OCI-LY1 (cell line): ENCODE data around the gene GANAB.

Experiments
- H2AFZ ChIP-seq: fragments of 200-600 bp; sonication (generic), shearing (Covaris generic); 2 replicates; pipeline ENCODE4 v1.6.0; 2014; ENCODE audit warnings: antibody characterized with exemption, mild to moderate bottlenecking, low read length
- H3F3A ChIP-seq: fragments of 200-600 bp; sonication (generic), shearing (Covaris generic); 2 replicates; pipeline ENCODE4 v1.6.0; 2014; ENCODE audit warnings: mild to moderate bottlenecking, antibody characterized with exemption, low read length, moderate library complexity; ENCODE audit not compliant: insufficient read depth
- H3K27ac ChIP-seq: fragments of 200-600 bp; sonication (generic); 2 replicates; pipeline ENCODE4 v1.5.1; 2014; ENCODE audit warnings: low read length, mixed run types, mild to moderate bottlenecking, low read depth; ENCODE audit not compliant: poor library complexity, severe bottlenecking
- H3K27me3 ChIP-seq: fragments of 200-600 bp; sonication (generic); 2 replicates; pipeline ENCODE4 v1.6.0; 2014; ENCODE audit warnings: antibody characterized with exemption, mild to moderate bottlenecking, low read length, moderate library complexity; ENCODE audit not compliant: insufficient read depth
- H3K36me3 ChIP-seq: fragments of 200-600 bp; sonication (generic); 2 replicates; pipeline ENCODE4 v1.6.1; 2014; ENCODE audit warnings: mild to moderate bottlenecking, antibody characterized with exemption, low read length, moderate library complexity, mixed read lengths; ENCODE audit not compliant: insufficient read depth
- H3K4me1 ChIP-seq: fragments of 200-600 bp; sonication (generic); 2 replicates; pipeline ENCODE4 v1.5.1; 2014; ENCODE audit warnings: mild to moderate bottlenecking, low read length, moderate library complexity; ENCODE audit not compliant: insufficient read depth, severe bottlenecking
- H3K4me2 ChIP-seq: fragments of 200-600 bp; sonication (generic), shearing (Covaris generic); 2 replicates; pipeline ENCODE4 v1.6.1; 2014; ENCODE audit warnings: low read length
- H3K4me3 ChIP-seq: fragments of 200-600 bp; sonication (generic); 2 replicates; pipeline ENCODE4 v1.5.1; 2014; ENCODE audit warnings: low read length, low read depth, mild to moderate bottlenecking, mixed read lengths; ENCODE audit not compliant: poor library complexity, severe bottlenecking
- H3K79me2 ChIP-seq: fragments of 200-600 bp; shearing (Covaris generic); 2 replicates; pipeline ENCODE4 v1.6.1; 2016; ENCODE audit warnings: mixed run types, low read length, mixed read lengths; ENCODE audit not compliant: insufficient read depth
- H3K9ac ChIP-seq: fragments of 200-600 bp; sonication (generic), shearing (Covaris generic); 2 replicates; pipeline ENCODE4 v1.6.1; 2014; ENCODE audit warnings: mild to moderate bottlenecking, low read length, mixed read lengths
- H3K9me2 ChIP-seq: fragments of 200-600 bp; sonication (generic), shearing (Covaris generic); 2 replicates; pipeline ENCODE4 v1.6.1; 2014; ENCODE audit warnings: low read depth, mild to moderate bottlenecking, low read length, mixed read lengths
- H3K9me3 ChIP-seq: fragments of 200-600 bp; shearing (Covaris generic); 2 replicates; pipeline ENCODE4 v1.6.1; 2014; ENCODE audit warnings: low read length, mixed read lengths
- H4K20me1 ChIP-seq: fragments of 200-600 bp; sonication (generic), shearing (Covaris generic); 2 replicates; pipeline ENCODE4 v1.6.0; 2016; ENCODE audit warnings: mild to moderate bottlenecking, low read length; ENCODE audit not compliant: insufficient read depth
- CTCF ChIP-seq: fragments of 200-600 bp; sonication (generic), shearing (Covaris generic); IDR thresholded peaks from 2 replicates; pipeline ENCODE4 v1.5.1; 2017; ENCODE audit warnings: mild to moderate bottlenecking, antibody characterized with exemption, low read length, moderate library complexity, mixed read lengths
- EZH2 ChIP-seq: fragments of 200-600 bp; sonication (generic), shearing (Covaris generic); IDR thresholded peaks from 2 replicates; pipeline ENCODE4 v1.8.0; 2017; ENCODE audit warnings: borderline replicate concordance, mixed run types, mild to moderate bottlenecking, antibody characterized with exemption, low read length, moderate library complexity, mixed read lengths

Gene GANAB

GRCh38 chr11:62601372-62602140 lies 44.9 kb downstream of the GANAB start, which contains the start of gene MTA2:
Gene MTA2, minus strand, starts transcription at chr11:62601865. Its CDS starts 415 bp downstream, at chr11:62601450.
- H3K4me1 ChIP-seq: peaks cover 26% of the 10 kb centered on the region
- peak within 1 kb of the TSS; percentile 94 for H3K4me2 ChIP-seq
- H3K4me3 ChIP-seq: peak within 1 kb of the TSS; percentile 97
- H3K79me2 ChIP-seq: peaks cover 27% of the 10 kb centered on the region
- H3F3A ChIP-seq: no peaks in the 10 kb centered on the region
- no peak within 1 kb of the TSS for H2AFZ ChIP-seq
- peak within 1 kb of the TSS; percentile 100 for H3K9ac ChIP-seq
- peak within 1 kb of the TSS; percentile 79 for H3K27ac ChIP-seq
- TF ChIP-seq CTCF (no peak), EZH2 (no peak)
- no peaks in the 10 kb centered on the region for H3K27me3 ChIP-seq
- H4K20me1 ChIP-seq: no peaks in the 10 kb centered on the region
- H3K36me3 ChIP-seq: peaks cover 84% of the 10 kb centered on the region
- H3K9me3 ChIP-seq: no peaks in the 10 kb centered on the region
- no peaks in the 10 kb centered on the region for H3K9me2 ChIP-seq

DNA sequence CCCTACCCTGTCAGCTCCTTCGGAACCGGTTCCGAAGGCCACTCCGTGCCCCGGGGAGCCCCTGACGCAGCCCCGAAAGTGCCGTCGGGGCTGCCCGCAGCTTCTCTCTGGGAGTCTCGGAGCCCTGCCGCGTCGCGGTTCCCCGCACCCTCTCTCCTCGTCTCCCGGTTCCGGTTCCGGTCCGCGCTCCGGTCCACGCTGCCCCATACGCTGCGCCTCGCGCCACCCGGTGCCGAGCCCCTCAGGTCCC lies 45.4 kb downstream of the GANAB start:
- Histone ChIP-seq H3K79me2 (peaks cover 27% of the 10 kb centered on the region), H2AFZ (no peak overlapping the region), H3K36me3 (peaks cover 87% of the 10 kb centered on the region), H3K4me3 (peak overlapping the region; percentile 97), H3K4me2 (peak overlapping the region; percentile 94), H3K9me3 (no peaks in the 10 kb centered on the region), H4K20me1 (no peaks in the 10 kb centered on the region), H3K9me2 (no peaks in the 10 kb centered on the region), H3K4me1 (peaks cover 26% of the 10 kb centered on the region), H3K27me3 (no peaks in the 10 kb centered on the region), H3K27ac (peak overlapping the region; percentile 79), H3F3A (no peaks in the 10 kb centered on the region), H3K9ac (peak overlapping the region; percentile 100)
- TF ChIP-seq EZH2 (no peak), CTCF (no peak)

DNA sequence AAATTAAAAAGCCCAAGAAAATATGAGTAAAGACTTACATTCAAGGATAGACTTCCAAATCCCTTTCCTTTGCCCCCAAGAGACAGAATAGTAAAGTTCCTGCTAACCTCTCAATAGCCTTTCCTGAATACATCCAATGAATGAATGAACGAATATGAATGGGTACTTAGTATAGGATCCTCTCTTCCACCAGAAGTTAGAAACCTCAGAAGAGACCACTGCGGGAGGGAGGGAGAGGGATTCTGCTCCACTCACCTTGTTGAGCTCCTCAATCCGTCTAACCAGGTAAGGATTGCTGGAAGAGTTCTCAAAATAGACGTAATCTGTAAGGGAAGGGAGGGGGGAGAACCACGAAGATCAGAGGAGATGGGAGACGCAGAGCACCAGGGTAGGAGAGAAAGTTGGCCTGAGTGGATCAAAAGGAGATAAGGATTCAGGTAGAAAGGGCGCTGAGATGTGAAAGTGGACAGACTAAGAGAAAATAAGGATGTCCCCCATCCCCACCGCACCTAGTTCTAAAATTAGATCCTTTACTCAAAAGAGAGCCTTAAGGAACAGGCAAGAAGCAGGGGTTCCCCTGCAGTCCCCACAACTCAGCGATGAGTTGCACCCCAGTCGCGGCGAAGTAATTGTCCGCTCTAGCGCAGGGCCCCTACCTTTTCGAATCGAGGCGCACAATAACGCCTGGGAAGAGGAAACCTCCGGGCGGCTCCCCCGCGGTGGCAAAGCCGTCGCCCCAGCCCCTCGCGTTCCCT lies 45.9 kb downstream of the GANAB start:
- H3K9ac ChIP-seq: peak overlapping the region; percentile 100
- H3K4me1 ChIP-seq: peaks cover 26% of the 10 kb centered on the region
- H3F3A ChIP-seq: no peaks in the 10 kb centered on the region
- no peak overlapping the region for H2AFZ ChIP-seq
- H3K27ac ChIP-seq: peak overlapping the region; percentile 79
- no peaks in the 10 kb centered on the region for H4K20me1 ChIP-seq
- H3K9me3 ChIP-seq: no peaks in the 10 kb centered on the region
- H3K4me3 ChIP-seq: peak overlapping the region; percentile 97
- peaks cover 87% of the 10 kb centered on the region for H3K36me3 ChIP-seq
- H3K9me2 ChIP-seq: no peaks in the 10 kb centered on the region
- H3K4me2 ChIP-seq: peak overlapping the region; percentile 94
- peaks cover 27% of the 10 kb centered on the region for H3K79me2 ChIP-seq
- H3K27me3 ChIP-seq: no peaks in the 10 kb centered on the region
- no peak for TF ChIP-seq CTCF
- TF ChIP-seq EZH2: no peak
